Lower lobe of right lung (tissue), 2 donors: ENCODE results near the gene UBAC2. TPM values are rescaled to one million over a fixed set of nuclear protein-coding genes. Genes with fewer than 3 reads are reported as not detected.

Experiments
- ATAC-seq, 2 donors: fragments of 200-7000 bp; cut with Tn5 transposase; one replicate each; pipeline ENCODE4 v1.9.1; 2020 to 2022; ENCODE audit warnings: mild to moderate bottlenecking in 2 of 2, moderate library complexity in 2 of 2
- DNase-seq: peaks from one replicate; pipeline ENCODE4 v3.0.0-alpha.2; 2020
- H3K27ac ChIP-seq: fragments of 200-600 bp; one replicate; pipeline ENCODE4 v1.8.0; 2022
- H3K27me3 ChIP-seq: fragments of 200-600 bp; one replicate; pipeline ENCODE4 v1.8.0; 2022; ENCODE audit warnings: low read depth
- H3K36me3 ChIP-seq: fragments of 200-600 bp; one replicate; pipeline ENCODE4 v1.8.0; 2022; ENCODE audit warnings: mild to moderate bottlenecking
- H3K4me1 ChIP-seq: fragments of 200-600 bp; one replicate; pipeline ENCODE4 v1.8.0; 2022
- H3K4me3 ChIP-seq: fragments of 200-600 bp; one replicate; pipeline ENCODE4 v1.8.0; 2022; ENCODE audit warnings: mild to moderate bottlenecking
- H3K9me3 ChIP-seq: fragments of 200-600 bp; one replicate; pipeline ENCODE4 v1.8.0; 2022
- intact Hi-C: fragments of 100-400 bp; cut with DNase I; formaldehyde crosslinking; loops from one replicate; pipeline ENCODE4 v1.11.0; 2022
- total RNA-seq: library from RNA; stranded (reverse); fragmentation: NEBNext Ultra II Directional; extraction: Animal tissue kit (Norgen Biotek cat#: 25700); gene quantifications from one replicate; pipeline ENCODE4 v1.2.1, GENCODE V29; 2021
- TF ChIP-seq, protein P1 (sequence below): fragments of 200-600 bp; IDR thresholded peaks from one replicate; pipeline ENCODE4 v1.8.0; 2022; ENCODE audit warnings: antibody characterized with exemption, mild to moderate bottlenecking
- donor health status: DM: no; HTN: yes; CAD: no; lungs with severe emphysema.

The UBAC2 gene
- total RNA-seq, 1 donor from 2014 or later = 44.5 TPM

DNA sequence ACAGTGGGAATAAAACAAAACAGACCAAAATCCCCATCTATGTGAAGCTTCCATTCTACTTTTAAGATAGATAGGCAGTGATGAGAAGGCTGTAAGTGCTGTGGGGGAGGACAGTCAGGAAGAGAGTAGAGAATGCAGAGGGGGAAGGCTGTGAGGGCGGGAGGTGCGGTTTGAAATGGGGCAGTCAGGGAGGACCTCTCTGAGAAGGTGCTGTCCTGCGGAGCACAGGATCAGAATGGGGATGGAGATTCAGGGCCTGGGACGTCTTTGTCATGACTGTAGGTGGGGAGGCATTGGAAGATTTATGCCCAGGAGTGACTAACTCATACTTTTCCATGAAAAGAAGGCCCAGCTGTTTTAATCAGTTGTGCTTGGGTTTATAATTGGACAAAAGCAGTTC lies 110.5 kb downstream of the UBAC2 start:
- Histone ChIP-seq H3K9me3 (no peaks in the 10 kb centered on the region), H3K4me1 (peaks cover 44% of the 10 kb centered on the region), H3K4me3 (no peak overlapping the region), H3K27ac (no peak overlapping the region), H3K27me3 (no peaks in the 10 kb centered on the region), H3K36me3 (no peaks in the 10 kb centered on the region)
- DNase-seq (no peak), ATAC-seq (no peak)
- intact Hi-C loops = no loop called here
- TF ChIP-seq, protein P1, sequence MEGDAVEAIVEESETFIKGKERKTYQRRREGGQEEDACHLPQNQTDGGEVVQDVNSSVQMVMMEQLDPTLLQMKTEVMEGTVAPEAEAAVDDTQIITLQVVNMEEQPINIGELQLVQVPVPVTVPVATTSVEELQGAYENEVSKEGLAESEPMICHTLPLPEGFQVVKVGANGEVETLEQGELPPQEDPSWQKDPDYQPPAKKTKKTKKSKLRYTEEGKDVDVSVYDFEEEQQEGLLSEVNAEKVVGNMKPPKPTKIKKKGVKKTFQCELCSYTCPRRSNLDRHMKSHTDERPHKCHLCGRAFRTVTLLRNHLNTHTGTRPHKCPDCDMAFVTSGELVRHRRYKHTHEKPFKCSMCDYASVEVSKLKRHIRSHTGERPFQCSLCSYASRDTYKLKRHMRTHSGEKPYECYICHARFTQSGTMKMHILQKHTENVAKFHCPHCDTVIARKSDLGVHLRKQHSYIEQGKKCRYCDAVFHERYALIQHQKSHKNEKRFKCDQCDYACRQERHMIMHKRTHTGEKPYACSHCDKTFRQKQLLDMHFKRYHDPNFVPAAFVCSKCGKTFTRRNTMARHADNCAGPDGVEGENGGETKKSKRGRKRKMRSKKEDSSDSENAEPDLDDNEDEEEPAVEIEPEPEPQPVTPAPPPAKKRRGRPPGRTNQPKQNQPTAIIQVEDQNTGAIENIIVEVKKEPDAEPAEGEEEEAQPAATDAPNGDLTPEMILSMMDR = no peak

GRCh38 chr13:99311748-99312492 lies 111.3 kb downstream of the UBAC2 start:
- ATAC-seq = no peak
- Histone ChIP-seq H3K9me3 (no peaks in the 10 kb centered on the region), H3K4me3 (no peak overlapping the region), H3K27me3 (no peaks in the 10 kb centered on the region), H3K27ac (peak overlapping the region; percentile 13), H3K36me3 (no peaks in the 10 kb centered on the region), H3K4me1 (peaks cover 51% of the 10 kb centered on the region)
- intact Hi-C loops = no loop called here
- DNase-seq = no peak
- TF ChIP-seq, protein P1 = no peak

DNA sequence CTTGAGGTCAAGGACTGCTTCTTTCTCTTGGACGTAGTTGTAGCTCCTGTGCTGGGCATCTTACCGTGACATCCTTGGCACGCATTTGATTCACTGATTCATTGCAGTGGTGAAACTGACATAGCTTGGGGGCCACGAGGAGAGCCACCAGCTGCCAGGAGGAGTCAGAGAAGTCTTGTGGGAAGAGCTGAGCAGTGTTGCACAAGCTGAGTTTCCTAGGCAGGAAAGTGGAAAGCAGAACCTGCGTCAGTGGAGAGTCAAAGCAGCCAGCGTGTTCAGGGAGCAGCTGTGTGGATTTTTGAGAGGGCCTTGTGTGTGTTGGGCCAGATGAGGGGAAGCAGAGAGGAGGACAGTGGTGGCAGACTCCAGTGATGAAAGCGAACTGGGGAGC lies 111.8 kb downstream of the UBAC2 start:
- ATAC-seq (peak; percentile 61 to 87), DNase-seq (peak; percentile 75)
- intact Hi-C loops = no loop called here
- Histone ChIP-seq H3K4me1 (peaks cover 55% of the 10 kb centered on the region), H3K27ac (peak overlapping the region; percentile 13), H3K36me3 (no peaks in the 10 kb centered on the region), H3K9me3 (no peaks in the 10 kb centered on the region), H3K27me3 (no peaks in the 10 kb centered on the region), H3K4me3 (no peak overlapping the region)
- TF ChIP-seq, protein P1 = no peak

DNA sequence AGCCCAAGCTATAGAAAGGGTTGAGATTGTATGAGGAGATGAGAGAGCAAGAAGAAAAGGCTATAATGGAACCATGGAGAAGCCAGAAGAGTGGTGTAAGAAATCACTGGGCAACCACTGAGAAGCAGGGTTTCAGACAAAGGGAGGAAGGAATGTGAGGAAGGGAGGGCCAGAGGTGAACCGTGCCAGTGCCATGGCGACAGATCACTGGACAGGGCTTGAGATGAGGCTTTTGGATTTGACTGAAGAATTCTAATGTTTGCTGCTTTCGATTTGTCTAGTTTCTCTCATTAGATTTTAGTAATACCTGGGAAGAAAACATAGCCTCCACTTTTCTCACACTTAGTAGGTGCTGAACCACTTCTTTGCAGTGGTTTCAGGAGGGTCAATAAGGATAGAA lies 112.8 kb downstream of the UBAC2 start:
- Histone ChIP-seq H3K4me1 (peaks cover 46% of the 10 kb centered on the region), H3K36me3 (no peaks in the 10 kb centered on the region), H3K27ac (no peak overlapping the region), H3K27me3 (no peaks in the 10 kb centered on the region), H3K9me3 (no peaks in the 10 kb centered on the region), H3K4me3 (no peak overlapping the region)
- intact Hi-C loops = no loop called here
- TF ChIP-seq, protein P1 = no peak
- ATAC-seq (no peak), DNase-seq (no peak)

GRCh38 chr13:99313941-99314340 lies 113.3 kb downstream of the UBAC2 start:
- Histone ChIP-seq H3K27me3 (no peaks in the 10 kb centered on the region), H3K4me3 (no peak overlapping the region), H3K9me3 (no peaks in the 10 kb centered on the region), H3K36me3 (peaks cover 4% of the 10 kb centered on the region), H3K4me1 (peaks cover 46% of the 10 kb centered on the region), H3K27ac (no peak overlapping the region)
- no peak for DNase-seq
- no peak for ATAC-seq
- intact Hi-C loops = no loop called here
- TF ChIP-seq, protein P1 = no peak
